ENCODE results near the gene CCL14. TPM values are rescaled to one million over a fixed set of nuclear protein-coding genes. Genes with fewer than 3 reads are reported as not detected.
"Not testable (repeated sequence)": the region's sequence is repeated elsewhere in the genome, so short reads cannot be mapped to it uniquely, and the experiment has no call there.

Gene CCL14
- total RNA-seq, 6 experiments from 2014 or later, result not detected

- no peak for DNase-seq
- no peak for TF ChIP-seq CTCF (IDR thresholded peaks at IDR 0.05)
- Mint-ChIP-seq H3K4me3 (no peak within 1 kb of the TSS), H3K27ac (no peak within 1 kb of the TSS), H3K9me3 (no peaks in the 10 kb centered on the region), H3K36me3 (ENCODE audit: low read depth) (no peaks in the 10 kb centered on the region), H3K4me1 (ENCODE audit: low read depth) (no peaks in the 10 kb centered on the region), H3K27me3 (ENCODE audit: insufficient read depth) (peaks cover 9% of the 10 kb centered on the region)
Observed at GRCh38 chr17:36001110-36001771, 14.7 kb upstream of the CCL14 start, which contains the start of gene CCL15. CCL15 (minus strand) TSS chr17:36001553; CDS start chr17:36001492, 61 bp downstream.

GRCh38 chr17:36000732-36001109, 14.2 kb upstream of the CCL14 start:
- H3K4me3 Mint-ChIP-seq, result no peak overlapping the region
- H3K27me3 Mint-ChIP-seq (ENCODE audit: insufficient read depth), result peaks cover 9% of the 10 kb centered on the region
- no peak for DNase-seq
- no peak overlapping the region for H3K27ac Mint-ChIP-seq
- no peak for TF ChIP-seq CTCF (IDR thresholded peaks at IDR 0.05)
- no peaks in the 10 kb centered on the region for H3K4me1 Mint-ChIP-seq (ENCODE audit: low read depth)
- no peaks in the 10 kb centered on the region for H3K9me3 Mint-ChIP-seq
- no peaks in the 10 kb centered on the region for H3K36me3 Mint-ChIP-seq (ENCODE audit: low read depth)

GRCh38 chr17:35998756-35999155, 12.2 kb upstream of the CCL14 start:
- TF ChIP-seq CTCF (IDR thresholded peaks at IDR 0.05), result no peak

GRCh38 chr17:35998018-35998545, 11.6 kb upstream of the CCL14 start:
- Mint-ChIP-seq H3K27ac (no peak overlapping the region), H3K36me3 (ENCODE audit: low read depth) (no peaks in the 10 kb centered on the region), H3K27me3 (ENCODE audit: insufficient read depth) (peaks cover 9% of the 10 kb centered on the region), H3K9me3 (peaks cover 4% of the 10 kb centered on the region; the same call in 1 of the 2 replicates), H3K4me1 (ENCODE audit: low read depth) (no peaks in the 10 kb centered on the region), H3K4me3 (no peak overlapping the region)
- TF ChIP-seq CTCF (IDR thresholded peaks at IDR 0.05), result no peak
- DNase-seq, result no peak

More at GRCh38 chr17:35998756-35999155, 12.2 kb upstream of the CCL14 start:
- no peak overlapping the region for H3K27ac Mint-ChIP-seq
- H3K4me1 Mint-ChIP-seq (ENCODE audit: low read depth), result no peaks in the 10 kb centered on the region
- H3K27me3 Mint-ChIP-seq (ENCODE audit: insufficient read depth), result peaks cover 11% of the 10 kb centered on the region
- no peak overlapping the region for H3K4me3 Mint-ChIP-seq
- DNase-seq, result no peak
- H3K36me3 Mint-ChIP-seq (ENCODE audit: low read depth), result no peaks in the 10 kb centered on the region
- H3K9me3 Mint-ChIP-seq, result peaks cover 4% of the 10 kb centered on the region; the same call in 1 of the 2 replicates

- H3K9me3 Mint-ChIP-seq; H3K27ac Mint-ChIP-seq; H3K4me3 Mint-ChIP-seq; H3K36me3 Mint-ChIP-seq (ENCODE audit: low read depth); DNase-seq; H3K27me3 Mint-ChIP-seq (ENCODE audit: insufficient read depth); H3K4me1 Mint-ChIP-seq (ENCODE audit: low read depth): not testable (repeated sequence)
Observed at GRCh38 chr17:35995346-35995745, 8.8 kb upstream of the CCL14 start.

- TF ChIP-seq CTCF (IDR thresholded peaks at IDR 0.05), result no peak
- Mint-ChIP-seq H3K27me3 (ENCODE audit: insufficient read depth) (peaks cover 2% of the 10 kb centered on the region; the same call in 1 of the 2 replicates), H3K9me3 (peaks cover 4% of the 10 kb centered on the region; the same call in 1 of the 2 replicates), H3K36me3 (ENCODE audit: low read depth) (no peaks in the 10 kb centered on the region), H3K4me1 (ENCODE audit: low read depth) (no peaks in the 10 kb centered on the region), H3K27ac (no peak overlapping the region), H3K4me3 (no peak overlapping the region)
- DNase-seq, result no peak
Observed at GRCh38 chr17:35991075-35991474, 4.5 kb upstream of the CCL14 start.

All from HFFc6 (cell line).